ENCODE data around the gene RNF40. TPM values are rescaled to one million over a fixed set of nuclear protein-coding genes. Genes with fewer than 3 reads are reported as not detected.

RNF40 gene
- total RNA-seq, 1 donor from 2014 or later = 94.6 TPM

- FAIRE-seq (no peak), DNase-seq (ENCODE audit: low read depth) (no peak)
- H3K27ac Mint-ChIP-seq (ENCODE audit: unreplicated experiment) = no peak overlapping the region
- Histone ChIP-seq H2AFZ (ENCODE audit: low read depth, low read length) (no peak overlapping the region), H3K4me3 (ENCODE audit: insufficient read depth, low read depth, low read length) (no peak overlapping the region), H3K4me2 (ENCODE audit: low read length) (no peak overlapping the region), H3K27ac (ENCODE audit: low read depth, low read length) (no peak overlapping the region), H3K79me2 (ENCODE audit: insufficient read depth, low read length) (peaks cover 32% of the 10 kb centered on the region), H3K4me1 (ENCODE audit: insufficient read depth, low read length) (peaks cover 11% of the 10 kb centered on the region), H4K20me1 (ENCODE audit: insufficient read depth, low read length) (peaks cover 16% of the 10 kb centered on the region), H3K36me3 (ENCODE audit: insufficient read depth, low read length) (peaks cover 26% of the 10 kb centered on the region), H3K9me3 (ENCODE audit: insufficient read depth, low read depth, low read length) (no peaks in the 10 kb centered on the region), H3K27me3 (ENCODE audit: insufficient read depth, low read length) (no peaks in the 10 kb centered on the region), H3K9ac (ENCODE audit: low read length) (no peak overlapping the region)
- H3K4me1 Mint-ChIP-seq (ENCODE audit: low read depth, unreplicated experiment) = peaks cover 7% of the 10 kb centered on the region
- no peaks in the 10 kb centered on the region for H3K9me3 Mint-ChIP-seq (ENCODE audit: unreplicated experiment)
- no peaks in the 10 kb centered on the region for H3K27me3 Mint-ChIP-seq (ENCODE audit: low read depth, unreplicated experiment)
- peak overlapping the region; percentile 57 for H3K4me3 Mint-ChIP-seq (ENCODE audit: unreplicated experiment)
- peaks cover 12% of the 10 kb centered on the region for H3K36me3 Mint-ChIP-seq (ENCODE audit: low read depth, unreplicated experiment)
- TF ChIP-seq EZH2 (IDR thresholded peaks at IDR 0.05; ENCODE audit: insufficient read depth, low read length) (no peak), CTCF (IDR thresholded peaks at IDR 0.05; ENCODE audit: insufficient read depth, low read depth, low read length) (no peak)
Measured at GRCh38 chr16:30750876-30751465, 11.2 kb upstream of the RNF40 start.

- H3K36me3 Mint-ChIP-seq (ENCODE audit: low read depth, unreplicated experiment) = peaks cover 14% of the 10 kb centered on the region
- no peaks in the 10 kb centered on the region for H3K27me3 Mint-ChIP-seq (ENCODE audit: low read depth, unreplicated experiment)
- H3K27ac ChIP-seq (ENCODE audit: low read depth, low read length) = no peak overlapping the region
- no peak overlapping the region for H3K9ac ChIP-seq (ENCODE audit: low read length)
- H3K4me3 ChIP-seq (ENCODE audit: insufficient read depth, low read depth, low read length) = no peak overlapping the region
- no peak overlapping the region for H3K4me3 Mint-ChIP-seq (ENCODE audit: unreplicated experiment)
- H4K20me1 ChIP-seq (ENCODE audit: insufficient read depth, low read length) = peaks cover 16% of the 10 kb centered on the region
- no peak overlapping the region for H3K4me2 ChIP-seq (ENCODE audit: low read length)
- H2AFZ ChIP-seq (ENCODE audit: low read depth, low read length) = no peak overlapping the region
- peaks cover 26% of the 10 kb centered on the region for H3K36me3 ChIP-seq (ENCODE audit: insufficient read depth, low read length)
- TF ChIP-seq EZH2 (IDR thresholded peaks at IDR 0.05; ENCODE audit: insufficient read depth, low read length) (no peak), CTCF (IDR thresholded peaks at IDR 0.05; ENCODE audit: insufficient read depth, low read depth, low read length) (no peak)
- no peaks in the 10 kb centered on the region for H3K27me3 ChIP-seq (ENCODE audit: insufficient read depth, low read length)
- peaks cover 2% of the 10 kb centered on the region for H3K4me1 ChIP-seq (ENCODE audit: insufficient read depth, low read length)
- no peaks in the 10 kb centered on the region for H3K9me3 Mint-ChIP-seq (ENCODE audit: unreplicated experiment)
- H3K4me1 Mint-ChIP-seq (ENCODE audit: low read depth, unreplicated experiment) = peaks cover 1% of the 10 kb centered on the region
- H3K27ac Mint-ChIP-seq (ENCODE audit: unreplicated experiment) = no peak overlapping the region
- DNase-seq (ENCODE audit: low read depth) (no peak), FAIRE-seq (no peak)
- no peaks in the 10 kb centered on the region for H3K9me3 ChIP-seq (ENCODE audit: insufficient read depth, low read depth, low read length)
- H3K79me2 ChIP-seq (ENCODE audit: insufficient read depth, low read length) = peaks cover 28% of the 10 kb centered on the region
Measured at GRCh38 chr16:30753596-30753995, 8.5 kb upstream of the RNF40 start.

- Histone ChIP-seq H2AFZ (ENCODE audit: low read depth, low read length) (no peak overlapping the region), H3K9me3 (ENCODE audit: insufficient read depth, low read depth, low read length) (no peaks in the 10 kb centered on the region), H3K4me2 (ENCODE audit: low read length) (no peak overlapping the region), H3K4me3 (ENCODE audit: insufficient read depth, low read depth, low read length) (no peak overlapping the region), H3K9ac (ENCODE audit: low read length) (no peak overlapping the region), H3K27ac (ENCODE audit: low read depth, low read length) (no peak overlapping the region), H3K36me3 (ENCODE audit: insufficient read depth, low read length) (peaks cover 26% of the 10 kb centered on the region), H3K27me3 (ENCODE audit: insufficient read depth, low read length) (no peaks in the 10 kb centered on the region), H3K4me1 (ENCODE audit: insufficient read depth, low read length) (peaks cover 5% of the 10 kb centered on the region), H4K20me1 (ENCODE audit: insufficient read depth, low read length) (no peaks in the 10 kb centered on the region), H3K79me2 (ENCODE audit: insufficient read depth, low read length) (peaks cover 4% of the 10 kb centered on the region)
- peaks cover 8% of the 10 kb centered on the region for H3K36me3 Mint-ChIP-seq (ENCODE audit: low read depth, unreplicated experiment)
- TF ChIP-seq EZH2 (IDR thresholded peaks at IDR 0.05; ENCODE audit: insufficient read depth, low read length) (no peak), CTCF (IDR thresholded peaks at IDR 0.05; ENCODE audit: insufficient read depth, low read depth, low read length) (no peak)
- H3K4me3 Mint-ChIP-seq (ENCODE audit: unreplicated experiment) = no peak overlapping the region
- H3K27me3 Mint-ChIP-seq (ENCODE audit: low read depth, unreplicated experiment) = no peaks in the 10 kb centered on the region
- FAIRE-seq (no peak), DNase-seq (ENCODE audit: low read depth) (no peak)
- H3K4me1 Mint-ChIP-seq (ENCODE audit: low read depth, unreplicated experiment) = no peaks in the 10 kb centered on the region
- no peak overlapping the region for H3K27ac Mint-ChIP-seq (ENCODE audit: unreplicated experiment)
- no peaks in the 10 kb centered on the region for H3K9me3 Mint-ChIP-seq (ENCODE audit: unreplicated experiment)
Measured at GRCh38 chr16:30755955-30756780, 6.0 kb upstream of the RNF40 start.
